H9 (cell line): ENCODE results near the gene FAM171A1. TPM values are rescaled to one million over a fixed set of nuclear protein-coding genes. Genes with fewer than 3 reads are reported as not detected.

Experiments
- DNase-seq: peaks from one replicate; pipeline ENCODE4 v3.0.0-alpha.2; 2017
- H2AFZ ChIP-seq: one replicate; pipeline ENCODE4 v1.6.1; 2013; ENCODE audit warnings: mild to moderate bottlenecking, low read length, control low read depth, moderate library complexity
- H2AK5ac ChIP-seq: 2 replicates; pipeline ENCODE4 v1.6.1; 2013; ENCODE audit warnings: low read length, control low read depth, mixed read lengths; ENCODE audit not compliant: insufficient read length
- H2BK120ac ChIP-seq: one replicate; pipeline ENCODE4 v1.6.1; 2013; ENCODE audit warnings: low read depth, mild to moderate bottlenecking, low read length, control low read depth, inconsistent platforms; ENCODE audit not compliant: poor library complexity, severe bottlenecking
- H2BK12ac ChIP-seq: 2 replicates; pipeline ENCODE4 v1.6.1; 2013; ENCODE audit warnings: low read length, control low read depth, mixed read lengths, low read depth; ENCODE audit not compliant: insufficient read length
- H2BK15ac ChIP-seq: 2 replicates; pipeline ENCODE4 v1.6.1; 2013; ENCODE audit warnings: low read depth, low read length, control low read depth
- H2BK20ac ChIP-seq: one replicate; pipeline ENCODE4 v1.6.1; 2013; ENCODE audit warnings: low read depth, mild to moderate bottlenecking, low read length, control low read depth, inconsistent platforms; ENCODE audit not compliant: poor library complexity, severe bottlenecking
- H2BK5ac ChIP-seq: 2 replicates; pipeline ENCODE4 v1.6.1; 2013; ENCODE audit warnings: low read length, control low read depth, mixed read lengths; ENCODE audit not compliant: insufficient read length
- H3K14ac ChIP-seq: 2 replicates; pipeline ENCODE4 v1.6.1; 2013; ENCODE audit warnings: low read length, control low read depth; ENCODE audit not compliant: insufficient read depth
- H3K18ac ChIP-seq: 2 replicates; pipeline ENCODE4 v1.6.1; 2013; ENCODE audit warnings: low read depth, mild to moderate bottlenecking, mixed read lengths, low read length, control low read depth; ENCODE audit not compliant: insufficient read length
- H3K23ac ChIP-seq: 2 replicates; pipeline ENCODE4 v1.6.1; 2013; ENCODE audit warnings: low read length, control low read depth, mixed read lengths, low read depth; ENCODE audit not compliant: insufficient read length
- H3K23me2 ChIP-seq: 2 replicates; pipeline ENCODE4 v1.6.1; 2013; ENCODE audit warnings: low read depth, mild to moderate bottlenecking, mixed read lengths, low read length, control low read depth; ENCODE audit not compliant: insufficient read length, poor library complexity, severe bottlenecking
- H3K27ac ChIP-seq: 2 replicates; pipeline ENCODE4 v1.5.1; 2013; ENCODE audit warnings: low read length, control low read depth, mixed read lengths, low read depth; ENCODE audit not compliant: insufficient read length
- H3K27me3 ChIP-seq: 2 replicates; pipeline ENCODE4 v1.6.1; 2013; ENCODE audit warnings: low read length, control low read depth, inconsistent platforms; ENCODE audit not compliant: insufficient read depth
- H3K4ac ChIP-seq: 2 replicates; pipeline ENCODE4 v1.6.1; 2013; ENCODE audit warnings: low read depth, mild to moderate bottlenecking, control low read depth, inconsistent platforms, low read length, moderate library complexity
- H3K4me1 ChIP-seq: 2 replicates; pipeline ENCODE4 v1.6.1; 2013; ENCODE audit warnings: low read length, control low read depth, inconsistent platforms; ENCODE audit not compliant: insufficient read depth
- H3K4me2 ChIP-seq: 2 replicates; pipeline ENCODE4 v1.6.1; 2013; ENCODE audit warnings: low read length, control low read depth, mixed read lengths; ENCODE audit not compliant: insufficient read length, insufficient read depth
- H3K56ac ChIP-seq: 2 replicates; pipeline ENCODE4 v1.6.1; 2013; ENCODE audit warnings: low read depth, mild to moderate bottlenecking, mixed read lengths, low read length, control low read depth; ENCODE audit not compliant: insufficient read length
- H3K79me1 ChIP-seq: 2 replicates; pipeline ENCODE4 v1.6.1; 2013; ENCODE audit warnings: low read depth, mild to moderate bottlenecking, moderate library complexity, low read length, control low read depth, inconsistent platforms; ENCODE audit not compliant: insufficient read depth, poor library complexity, severe bottlenecking
- H3K79me2 ChIP-seq: 2 replicates; pipeline ENCODE4 v1.6.1; 2013; ENCODE audit warnings: low read length, control low read depth, inconsistent platforms; ENCODE audit not compliant: insufficient read depth
- H3K9ac ChIP-seq: 2 replicates; pipeline ENCODE4 v1.6.1; 2013; ENCODE audit warnings: low read length, control low read depth, mixed read lengths; ENCODE audit not compliant: insufficient read length; ENCODE audit errors: extremely low read depth
- H3K9me3 ChIP-seq: one replicate; pipeline ENCODE4 v1.6.1; 2013; ENCODE audit warnings: low read depth, low read length, inconsistent platforms; ENCODE audit not compliant: control insufficient read depth
- H3T11ph ChIP-seq: one replicate; pipeline ENCODE4 v1.6.1; 2013; ENCODE audit warnings: mild to moderate bottlenecking, low read length, control low read depth, inconsistent platforms
- H4K20me1 ChIP-seq: one replicate; pipeline ENCODE4 v1.6.1; 2013; ENCODE audit not compliant: control insufficient read depth, insufficient read length, insufficient read depth
- H4K5ac ChIP-seq: 2 replicates; pipeline ENCODE4 v1.6.1; 2013; ENCODE audit warnings: low read depth, mild to moderate bottlenecking, mixed read lengths, low read length, control low read depth; ENCODE audit not compliant: insufficient read length
- H4K8ac ChIP-seq: replicated peaks from 2 replicates; pipeline ENCODE4 v1.6.1; 2013; ENCODE audit warnings: low read length, control low read depth, mixed read lengths, low read depth; ENCODE audit not compliant: insufficient read length
- H4K91ac ChIP-seq: 2 replicates; pipeline ENCODE4 v1.6.1; 2013; ENCODE audit warnings: low read depth, mild to moderate bottlenecking, moderate library complexity, mixed read lengths, low read length, control low read depth; ENCODE audit not compliant: insufficient read length
- H3K27ac Mint-ChIP-seq, 3 experiments: 2 replicates in 2 of 3; 3 replicates in 1 of 3; pipeline ENCODE4 v1.8.0; 2020 to 2021; ENCODE audit warnings: mixed read lengths in 3 of 3, mild to moderate bottlenecking in 1 of 3, moderate library complexity in 1 of 3
- H3K27me3 Mint-ChIP-seq: 2 replicates; pipeline ENCODE4 v1.8.0; 2021; ENCODE audit warnings: low read depth, mild to moderate bottlenecking, moderate library complexity, mixed read lengths
- H3K36me3 Mint-ChIP-seq, 3 experiments: 2 replicates in 2 of 3; 3 replicates in 1 of 3; pipeline ENCODE4 v1.8.0; 2020 to 2021; ENCODE audit warnings: low read depth in 3 of 3, mixed read lengths in 3 of 3; ENCODE audit not compliant: insufficient read depth in 1 of 3
- H3K4me1 Mint-ChIP-seq, 2 experiments: 2 replicates each; pipeline ENCODE4 v1.8.0; 2020; ENCODE audit warnings: mixed read lengths in 2 of 2
- H3K4me3 Mint-ChIP-seq, 2 experiments: 2 replicates in 1 of 2; 3 replicates in 1 of 2; pipeline ENCODE4 v1.8.0; 2020 to 2021; ENCODE audit warnings: mild to moderate bottlenecking in 2 of 2, mixed read lengths in 2 of 2, moderate library complexity in 1 of 2
- H3K9me3 Mint-ChIP-seq, 2 experiments: 2 replicates in 1 of 2; 3 replicates in 1 of 2; pipeline ENCODE4 v1.8.0; 2020; ENCODE audit warnings: mild to moderate bottlenecking in 2 of 2, mixed read lengths in 2 of 2, moderate library complexity in 1 of 2
- WGBS: extraction: QIAGEN DNeasy Blood & Tissue Kit; methylation state at CpG from one replicate; pipeline ENCODE4 v1.1.7; 2013; ENCODE audit warnings: missing lambda C conversion rate, low lambda C conversion rate, mixed read lengths; ENCODE audit not compliant: insufficient read length; ENCODE audit errors: extremely low coverage; 5-methylcytosine and 5-hydroxymethylcytosine counted together
- total RNA-seq: library from RNA; stranded (reverse); gene quantifications from 2 replicates; pipeline ENCODE4 v1.2.1, GENCODE V29; 2021
- TF ChIP-seq, protein P1 (sequence below): fragments of 200-600 bp; sonication (generic); conservative IDR thresholded peaks from 3 replicates; pipeline ENCODE4 v1.8.0; 2021; ENCODE audit warnings: antibody characterized with exemption, mild to moderate bottlenecking

Gene FAM171A1
- total RNA-seq, 1 experiment from 2014 or later = 37.4 TPM

DNA sequence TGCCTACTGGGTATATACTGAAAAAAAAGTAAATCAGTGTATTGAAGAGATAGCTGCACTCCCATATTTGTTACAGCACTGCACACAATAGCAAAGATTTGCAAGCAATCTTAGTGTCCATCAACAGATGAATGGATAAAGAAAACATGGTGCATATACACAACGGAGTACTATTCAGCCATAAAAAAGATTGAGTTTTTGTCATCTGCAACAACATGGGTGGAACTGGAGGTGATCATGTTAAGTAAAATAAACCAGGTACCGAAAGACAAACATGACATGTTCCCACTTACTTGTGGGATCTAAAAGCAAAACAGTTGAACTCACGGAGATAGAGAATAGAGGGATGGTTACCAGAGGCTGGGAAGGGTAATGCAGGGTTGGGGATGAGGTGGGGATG is 34.2 kb upstream of the FAM171A1 start:
- Histone ChIP-seq H3K18ac (no peak overlapping the region), H2BK12ac (no peak overlapping the region), H3K14ac (no peak overlapping the region), H2AFZ (no peak overlapping the region), H4K8ac (no peak overlapping the region), H2BK5ac (no peak overlapping the region), H3K9me3 (no peaks in the 10 kb centered on the region), H3K27ac (no peak overlapping the region), H2AK5ac (no peak overlapping the region), H2BK15ac (no peak overlapping the region), H4K91ac (no peak overlapping the region), H2BK20ac (no peak overlapping the region), H3K23me2 (no peaks in the 10 kb centered on the region), H3K23ac (no peak overlapping the region), H2BK120ac (no peak overlapping the region), H3K27me3 (no peaks in the 10 kb centered on the region), H3K4me1 (no peaks in the 10 kb centered on the region), H3K56ac (no peak overlapping the region), H3K79me1 (no peaks in the 10 kb centered on the region), H3K79me2 (no peaks in the 10 kb centered on the region), H3T11ph (no peak overlapping the region), H3K9ac (no peak overlapping the region), H3K4me2 (no peak overlapping the region), H4K20me1 (no peaks in the 10 kb centered on the region), H3K4ac (no peak overlapping the region), H4K5ac (no peak overlapping the region)
- Mint-ChIP-seq H3K27ac (no peak overlapping the region), H3K4me3 (no peak overlapping the region; a peak in 1 of 5 replicates), H3K36me3 (no peaks in the 10 kb centered on the region), H3K9me3 (peaks cover 1 to 4% of the 10 kb centered on the region in 2 experiments; a peak in 1 of 5 replicates), H3K4me1 (peaks cover 5 to 7% of the 10 kb centered on the region in 2 experiments; a peak in 3 of 4 replicates), H3K27me3 (no peaks in the 10 kb centered on the region; the same call in 1 of the 2 replicates)
- TF ChIP-seq, protein P1, sequence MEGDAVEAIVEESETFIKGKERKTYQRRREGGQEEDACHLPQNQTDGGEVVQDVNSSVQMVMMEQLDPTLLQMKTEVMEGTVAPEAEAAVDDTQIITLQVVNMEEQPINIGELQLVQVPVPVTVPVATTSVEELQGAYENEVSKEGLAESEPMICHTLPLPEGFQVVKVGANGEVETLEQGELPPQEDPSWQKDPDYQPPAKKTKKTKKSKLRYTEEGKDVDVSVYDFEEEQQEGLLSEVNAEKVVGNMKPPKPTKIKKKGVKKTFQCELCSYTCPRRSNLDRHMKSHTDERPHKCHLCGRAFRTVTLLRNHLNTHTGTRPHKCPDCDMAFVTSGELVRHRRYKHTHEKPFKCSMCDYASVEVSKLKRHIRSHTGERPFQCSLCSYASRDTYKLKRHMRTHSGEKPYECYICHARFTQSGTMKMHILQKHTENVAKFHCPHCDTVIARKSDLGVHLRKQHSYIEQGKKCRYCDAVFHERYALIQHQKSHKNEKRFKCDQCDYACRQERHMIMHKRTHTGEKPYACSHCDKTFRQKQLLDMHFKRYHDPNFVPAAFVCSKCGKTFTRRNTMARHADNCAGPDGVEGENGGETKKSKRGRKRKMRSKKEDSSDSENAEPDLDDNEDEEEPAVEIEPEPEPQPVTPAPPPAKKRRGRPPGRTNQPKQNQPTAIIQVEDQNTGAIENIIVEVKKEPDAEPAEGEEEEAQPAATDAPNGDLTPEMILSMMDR = no peak
- no peak for DNase-seq
- no CpG with 5 or more reads among the region's 3 CpGs for WGBS
